ENCODE results near the gene S100A9.

DNA sequence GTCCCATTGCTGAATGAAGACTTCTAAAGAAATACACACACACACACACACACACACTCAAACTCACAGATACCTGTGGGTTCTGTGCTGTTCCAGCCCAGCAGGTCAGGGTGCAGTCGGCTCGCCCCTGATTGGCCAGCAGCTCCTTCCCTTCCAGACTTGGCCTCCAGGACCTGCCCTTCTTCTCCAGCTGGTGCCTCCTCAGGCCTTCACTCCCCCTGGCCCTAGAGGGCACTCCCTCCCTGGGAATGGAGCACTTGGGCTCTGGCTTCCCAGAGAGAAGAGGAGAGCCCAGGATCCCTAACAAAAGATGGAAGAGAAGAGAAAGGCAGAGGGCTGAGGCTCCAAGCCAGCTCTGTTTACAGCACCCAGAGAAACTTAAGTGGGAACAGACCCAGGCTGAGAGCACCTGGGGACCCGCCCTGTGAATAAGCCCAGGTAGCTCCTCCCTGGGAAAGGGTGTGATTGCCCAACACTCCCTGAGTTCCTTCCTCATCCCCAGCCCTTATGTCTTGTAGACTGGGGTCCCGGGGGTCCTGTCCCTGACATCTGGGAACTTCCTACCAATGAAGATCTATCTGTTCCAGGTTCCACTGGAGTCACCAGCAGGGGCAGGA is 45.0 kb upstream of the S100A9 start, which contains the start of gene PGLYRP3:
- TF ChIP-seq, protein P1, sequence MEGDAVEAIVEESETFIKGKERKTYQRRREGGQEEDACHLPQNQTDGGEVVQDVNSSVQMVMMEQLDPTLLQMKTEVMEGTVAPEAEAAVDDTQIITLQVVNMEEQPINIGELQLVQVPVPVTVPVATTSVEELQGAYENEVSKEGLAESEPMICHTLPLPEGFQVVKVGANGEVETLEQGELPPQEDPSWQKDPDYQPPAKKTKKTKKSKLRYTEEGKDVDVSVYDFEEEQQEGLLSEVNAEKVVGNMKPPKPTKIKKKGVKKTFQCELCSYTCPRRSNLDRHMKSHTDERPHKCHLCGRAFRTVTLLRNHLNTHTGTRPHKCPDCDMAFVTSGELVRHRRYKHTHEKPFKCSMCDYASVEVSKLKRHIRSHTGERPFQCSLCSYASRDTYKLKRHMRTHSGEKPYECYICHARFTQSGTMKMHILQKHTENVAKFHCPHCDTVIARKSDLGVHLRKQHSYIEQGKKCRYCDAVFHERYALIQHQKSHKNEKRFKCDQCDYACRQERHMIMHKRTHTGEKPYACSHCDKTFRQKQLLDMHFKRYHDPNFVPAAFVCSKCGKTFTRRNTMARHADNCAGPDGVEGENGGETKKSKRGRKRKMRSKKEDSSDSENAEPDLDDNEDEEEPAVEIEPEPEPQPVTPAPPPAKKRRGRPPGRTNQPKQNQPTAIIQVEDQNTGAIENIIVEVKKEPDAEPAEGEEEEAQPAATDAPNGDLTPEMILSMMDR (IDR thresholded peaks at IDR 0.05), result 0 out of 2 replicates have a peak, but pooled peaks have one; percentile 18
- TF ChIP-seq SIN3A (IDR thresholded peaks at IDR 0.05; ENCODE audit: borderline replicate concordance, insufficient read depth, low read depth, low read length) (no peak), POLR2AphosphoS5 (IDR thresholded peaks at IDR 0.05; ENCODE audit: low read depth, low read length) (no peak)
- TF ChIP-seq, protein P2, sequence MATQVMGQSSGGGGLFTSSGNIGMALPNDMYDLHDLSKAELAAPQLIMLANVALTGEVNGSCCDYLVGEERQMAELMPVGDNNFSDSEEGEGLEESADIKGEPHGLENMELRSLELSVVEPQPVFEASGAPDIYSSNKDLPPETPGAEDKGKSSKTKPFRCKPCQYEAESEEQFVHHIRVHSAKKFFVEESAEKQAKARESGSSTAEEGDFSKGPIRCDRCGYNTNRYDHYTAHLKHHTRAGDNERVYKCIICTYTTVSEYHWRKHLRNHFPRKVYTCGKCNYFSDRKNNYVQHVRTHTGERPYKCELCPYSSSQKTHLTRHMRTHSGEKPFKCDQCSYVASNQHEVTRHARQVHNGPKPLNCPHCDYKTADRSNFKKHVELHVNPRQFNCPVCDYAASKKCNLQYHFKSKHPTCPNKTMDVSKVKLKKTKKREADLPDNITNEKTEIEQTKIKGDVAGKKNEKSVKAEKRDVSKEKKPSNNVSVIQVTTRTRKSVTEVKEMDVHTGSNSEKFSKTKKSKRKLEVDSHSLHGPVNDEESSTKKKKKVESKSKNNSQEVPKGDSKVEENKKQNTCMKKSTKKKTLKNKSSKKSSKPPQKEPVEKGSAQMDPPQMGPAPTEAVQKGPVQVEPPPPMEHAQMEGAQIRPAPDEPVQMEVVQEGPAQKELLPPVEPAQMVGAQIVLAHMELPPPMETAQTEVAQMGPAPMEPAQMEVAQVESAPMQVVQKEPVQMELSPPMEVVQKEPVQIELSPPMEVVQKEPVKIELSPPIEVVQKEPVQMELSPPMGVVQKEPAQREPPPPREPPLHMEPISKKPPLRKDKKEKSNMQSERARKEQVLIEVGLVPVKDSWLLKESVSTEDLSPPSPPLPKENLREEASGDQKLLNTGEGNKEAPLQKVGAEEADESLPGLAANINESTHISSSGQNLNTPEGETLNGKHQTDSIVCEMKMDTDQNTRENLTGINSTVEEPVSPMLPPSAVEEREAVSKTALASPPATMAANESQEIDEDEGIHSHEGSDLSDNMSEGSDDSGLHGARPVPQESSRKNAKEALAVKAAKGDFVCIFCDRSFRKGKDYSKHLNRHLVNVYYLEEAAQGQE (IDR thresholded peaks at IDR 0.05; ENCODE audit: insufficient read depth in 1 of 2, low read depth in 2 of 2, low read length in 1 of 2), result no peak

Measured in Panc1 (cell line).